ENCODE measurements around the gene ARHGEF17.

ARHGEF17 gene

DNA sequence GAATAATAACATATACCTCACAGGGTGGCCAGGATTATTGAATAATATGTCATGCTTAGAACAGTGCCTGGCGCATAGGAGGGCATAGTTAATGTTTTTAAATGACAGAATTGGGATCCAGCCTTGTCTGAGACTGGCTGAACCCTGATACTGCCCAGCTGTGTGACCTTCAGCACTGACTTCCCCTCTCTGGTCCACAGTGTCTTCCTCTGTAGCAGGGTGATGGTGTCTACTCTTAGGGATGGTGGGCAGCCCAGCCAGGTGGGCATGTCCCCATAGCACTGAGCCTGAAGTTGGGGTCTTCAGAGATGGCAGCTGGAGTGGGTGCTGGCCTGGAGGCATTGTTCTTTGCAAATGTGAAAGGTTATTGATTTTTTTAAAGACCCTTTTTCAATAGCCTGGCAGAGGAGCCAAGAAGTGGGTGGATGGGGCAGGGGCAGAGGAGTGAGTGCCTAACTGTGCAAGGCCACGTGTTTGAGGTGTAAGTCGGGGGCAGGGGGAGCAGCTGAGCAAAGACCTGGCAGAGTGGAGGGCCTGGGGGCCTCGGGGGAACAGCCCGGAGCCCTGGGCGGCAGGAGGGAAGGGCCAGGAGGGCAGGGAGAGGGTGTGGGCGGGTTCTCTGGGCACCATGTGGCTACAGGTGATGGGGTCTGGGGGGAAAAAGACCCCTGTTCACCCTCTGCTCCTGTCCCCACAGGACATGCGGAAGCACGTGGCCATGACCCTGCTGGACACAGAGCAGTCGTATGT is 38.3 kb downstream of the ARHGEF17 start:
- no peak overlapping the region for H3K4me3 ChIP-seq (ENCODE audit: low read depth, low read length)
- no peak for DNase-seq (ENCODE audit: low read depth, low spot score)
- TF ChIP-seq, protein P1, sequence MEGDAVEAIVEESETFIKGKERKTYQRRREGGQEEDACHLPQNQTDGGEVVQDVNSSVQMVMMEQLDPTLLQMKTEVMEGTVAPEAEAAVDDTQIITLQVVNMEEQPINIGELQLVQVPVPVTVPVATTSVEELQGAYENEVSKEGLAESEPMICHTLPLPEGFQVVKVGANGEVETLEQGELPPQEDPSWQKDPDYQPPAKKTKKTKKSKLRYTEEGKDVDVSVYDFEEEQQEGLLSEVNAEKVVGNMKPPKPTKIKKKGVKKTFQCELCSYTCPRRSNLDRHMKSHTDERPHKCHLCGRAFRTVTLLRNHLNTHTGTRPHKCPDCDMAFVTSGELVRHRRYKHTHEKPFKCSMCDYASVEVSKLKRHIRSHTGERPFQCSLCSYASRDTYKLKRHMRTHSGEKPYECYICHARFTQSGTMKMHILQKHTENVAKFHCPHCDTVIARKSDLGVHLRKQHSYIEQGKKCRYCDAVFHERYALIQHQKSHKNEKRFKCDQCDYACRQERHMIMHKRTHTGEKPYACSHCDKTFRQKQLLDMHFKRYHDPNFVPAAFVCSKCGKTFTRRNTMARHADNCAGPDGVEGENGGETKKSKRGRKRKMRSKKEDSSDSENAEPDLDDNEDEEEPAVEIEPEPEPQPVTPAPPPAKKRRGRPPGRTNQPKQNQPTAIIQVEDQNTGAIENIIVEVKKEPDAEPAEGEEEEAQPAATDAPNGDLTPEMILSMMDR (IDR thresholded peaks at IDR 0.05; ENCODE audit: insufficient read depth, low read length, missing control alignments): no peak
- CTCF ChIA-PET: interaction anchor here (0.6 to 18.6 kb wide), 3 partner anchors 11 to 39 kb away, joined by 3 to 190 read pairs (median 119); partner anchors contain the start of gene ARHGEF17
- POLR2A ChIA-PET: no interaction called here

DNA sequence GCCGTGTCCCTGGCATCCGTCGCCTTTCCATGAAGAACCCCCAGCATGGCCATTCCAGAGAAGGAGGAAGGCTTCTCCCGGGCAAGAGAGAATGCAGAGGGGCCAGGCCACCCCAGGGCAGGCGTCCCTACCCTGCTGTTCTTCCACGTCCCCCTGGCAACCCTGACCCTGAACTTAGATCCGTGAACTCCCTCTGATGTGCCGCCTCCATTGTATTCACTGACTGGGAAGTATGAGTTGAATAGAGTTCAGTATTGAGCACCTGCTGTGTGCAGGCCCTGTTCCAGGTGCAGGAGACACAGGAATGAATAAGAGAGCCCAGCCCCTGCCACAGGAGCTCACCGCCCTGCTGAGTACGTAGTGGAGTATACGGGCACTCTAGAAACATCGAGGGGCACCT is 39.0 kb downstream of the ARHGEF17 start:
- ChIA-PET CTCF (interaction anchor here (1.2 to 18.6 kb wide), 6 partner anchors 12 to 49 kb away, joined by 3 to 263 read pairs (median 113); partner anchors contain the start of gene ARHGEF17), POLR2A (no interaction called here)
- DNase-seq (ENCODE audit: low read depth, low spot score): no peak
- no peak overlapping the region for H3K4me3 ChIP-seq (ENCODE audit: low read depth, low read length)
- TF ChIP-seq, protein P1 (IDR thresholded peaks at IDR 0.05; ENCODE audit: insufficient read depth, low read length, missing control alignments): no peak

DNA sequence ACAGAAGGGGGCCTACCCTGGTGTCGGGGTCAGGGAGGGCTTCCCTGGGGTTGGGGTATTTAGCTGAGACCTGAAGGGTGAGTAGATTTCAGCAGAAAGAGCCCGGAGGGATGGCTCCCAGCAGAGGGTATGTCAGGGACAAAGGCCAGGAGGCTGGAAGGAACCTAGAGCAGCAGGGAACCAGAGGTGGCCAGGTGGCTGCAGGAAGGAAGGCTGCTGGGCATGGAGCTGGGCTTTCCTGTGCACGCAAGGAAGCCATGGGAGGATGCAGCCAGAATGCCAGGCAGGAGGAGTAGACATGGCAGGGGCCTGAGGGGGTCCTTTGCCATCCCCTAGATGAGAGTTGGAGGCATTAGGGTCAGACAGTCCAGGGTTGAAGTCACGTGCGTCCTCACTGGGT is 40.8 kb downstream of the ARHGEF17 start:
- POLR2A ChIA-PET: interaction anchor here (1.5 kb wide), 1 partner anchor 41 kb away, joined by 3 read pairs; the partner anchor contains the start of gene ARHGEF17
- TF ChIP-seq, protein P1 (IDR thresholded peaks at IDR 0.05; ENCODE audit: insufficient read depth, low read length, missing control alignments): no peak
- no peak overlapping the region for H3K4me3 ChIP-seq (ENCODE audit: low read depth, low read length)
- CTCF ChIA-PET: interaction anchor here (0.7 to 18.6 kb wide), 10 partner anchors 13 to 312 kb away, joined by 3 to 263 read pairs (median 82); partner anchors contain the start of genes ARHGEF17 and RELT
- no peak for DNase-seq (ENCODE audit: low read depth, low spot score)

DNA sequence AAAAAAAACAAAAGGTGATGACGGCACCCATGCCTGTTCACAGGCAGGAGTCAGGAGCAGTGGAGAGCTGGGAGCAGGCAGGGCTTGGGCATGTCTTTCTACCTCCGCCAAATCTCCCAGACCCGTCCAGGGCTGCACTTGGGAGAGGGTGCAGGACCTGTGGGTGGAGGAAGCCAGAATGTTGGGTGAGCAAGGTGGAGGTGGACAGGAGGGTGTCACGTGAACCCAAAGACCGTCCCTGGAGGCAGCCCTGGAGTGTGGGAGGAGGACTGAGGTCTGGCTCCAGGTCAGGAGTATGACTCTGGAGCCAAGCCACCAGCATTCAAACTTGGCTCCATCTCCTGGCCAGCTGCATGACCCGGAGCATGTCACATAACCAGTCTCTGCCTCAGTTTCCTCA is 41.6 kb downstream of the ARHGEF17 start:
- no peak overlapping the region for H3K4me3 ChIP-seq (ENCODE audit: low read depth, low read length)
- TF ChIP-seq, protein P1 (IDR thresholded peaks at IDR 0.05; ENCODE audit: insufficient read depth, low read length, missing control alignments): no peak
- no peak for DNase-seq (ENCODE audit: low read depth, low spot score)
- ChIA-PET POLR2A (interaction anchor here (1.5 kb wide), 1 partner anchor 41 kb away, joined by 3 read pairs; the partner anchor contains the start of gene ARHGEF17), CTCF (interaction anchor here (0.6 to 18.6 kb wide), 12 partner anchors 9 to 315 kb away, joined by 3 to 263 read pairs (median 59); partner anchors contain the start of genes ARHGEF17 and RELT)

DNA sequence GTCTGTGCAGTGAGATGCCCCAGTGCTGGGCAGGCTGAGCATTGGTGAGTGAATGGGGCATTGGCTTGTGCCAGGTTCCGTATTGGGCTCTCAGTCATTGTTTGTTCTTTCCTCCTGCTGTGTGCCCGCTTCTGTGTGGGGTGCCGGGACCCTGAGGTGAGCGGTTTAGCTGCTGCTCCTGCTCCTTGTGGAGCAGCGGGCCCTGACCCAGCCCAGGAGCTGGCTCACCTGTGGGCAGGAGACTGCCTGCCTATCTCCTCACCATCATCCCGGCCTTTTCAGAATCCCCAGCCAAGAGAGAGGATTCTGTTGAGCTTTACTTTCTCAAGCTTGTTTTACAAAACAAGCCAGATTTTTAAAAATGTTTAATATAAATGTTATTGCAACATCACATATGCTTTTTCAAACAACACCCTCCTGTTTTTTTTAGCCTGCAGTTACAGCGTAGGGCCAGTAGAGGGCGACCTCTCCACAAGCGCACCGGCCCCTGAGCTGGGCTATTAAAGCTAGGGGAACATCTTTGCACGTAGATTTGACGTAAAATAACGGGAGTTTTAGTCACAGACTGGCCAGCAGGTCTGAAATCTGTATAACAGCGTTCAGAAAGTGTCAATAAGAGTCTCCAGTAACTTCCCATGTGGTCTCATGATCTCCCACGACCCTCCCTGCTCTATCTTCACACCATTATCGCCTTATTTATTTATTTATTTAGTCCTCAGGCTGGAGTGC is 43.0 kb downstream of the ARHGEF17 start:
- DNase-seq (ENCODE audit: low read depth, low spot score): no peak
- ChIA-PET POLR2A (interaction anchor here (0.8 kb wide), 1 partner anchor 42 kb away, joined by 4 read pairs; no protein-coding TSS in a partner anchor), CTCF (interaction anchor here (0.6 to 18.6 kb wide), 47 partner anchors 10 to 511 kb away, joined by 3 to 263 read pairs (median 5); partner anchors contain the start of genes ARHGEF17, FAM168A, PLEKHB1 and RELT)
- TF ChIP-seq, protein P1 (IDR thresholded peaks at IDR 0.05; ENCODE audit: insufficient read depth, low read length, missing control alignments): peak; percentile 78
- no peak overlapping the region for H3K4me3 ChIP-seq (ENCODE audit: low read depth, low read length)

All from AG04449 (cell line).